Cerebellar nuclear complex (tissue), 1 donor: ENCODE measurements around the gene PRUNE1.

Source experiments
- DNase-seq, 2 experiments: peaks; one replicate each; lab custom pipeline; 2025; lab: John Stamatoyannopoulos, UW

PRUNE1 gene

DNA sequence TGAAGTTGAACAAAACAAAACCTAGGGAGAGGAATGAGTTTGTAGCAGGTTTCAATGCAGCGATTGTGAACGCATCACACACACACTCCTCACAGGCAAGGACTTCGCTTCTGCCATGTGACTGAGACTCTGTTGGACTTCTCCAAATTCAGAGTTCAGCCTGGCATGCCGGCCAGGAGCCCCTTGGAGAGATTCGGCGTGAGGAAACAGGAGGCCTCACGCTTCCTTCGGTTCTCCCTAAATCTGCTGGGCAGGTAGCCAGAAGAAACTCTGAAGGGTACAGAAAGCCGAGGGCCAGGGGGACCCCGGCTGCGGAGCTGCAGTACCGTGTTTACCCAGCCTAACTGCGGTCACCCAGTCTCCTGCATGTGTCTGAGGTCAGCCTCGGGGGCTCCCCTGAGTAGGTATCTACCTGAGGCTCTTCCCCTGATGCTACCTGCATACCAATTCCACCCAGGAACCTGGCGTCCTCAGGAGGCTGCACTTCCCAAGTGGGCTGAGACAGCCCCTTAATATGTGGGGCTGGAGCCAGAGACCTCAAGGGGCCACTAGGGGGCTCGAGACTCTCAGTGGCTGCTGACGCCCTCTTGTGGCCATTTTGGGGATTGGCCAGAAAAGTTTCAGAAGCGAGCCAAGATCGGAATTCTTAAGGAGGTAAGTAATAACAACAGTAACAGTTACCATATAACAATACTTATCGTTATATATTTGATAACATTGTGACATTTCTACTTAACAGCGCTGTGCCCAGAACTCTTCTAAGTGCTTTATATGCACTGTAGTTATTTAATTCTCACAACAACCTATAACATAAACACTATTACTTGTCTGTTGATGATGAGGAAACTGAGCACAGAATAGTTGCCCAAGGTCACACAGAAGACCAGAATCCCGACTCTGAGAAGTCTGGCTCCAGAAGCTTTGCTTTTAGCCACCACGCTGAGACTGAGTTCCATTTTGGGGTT is 28.9 kb upstream of the PRUNE1 start:
- peak in 1 of 2 experiments; percentile 71 for DNase-seq

DNA sequence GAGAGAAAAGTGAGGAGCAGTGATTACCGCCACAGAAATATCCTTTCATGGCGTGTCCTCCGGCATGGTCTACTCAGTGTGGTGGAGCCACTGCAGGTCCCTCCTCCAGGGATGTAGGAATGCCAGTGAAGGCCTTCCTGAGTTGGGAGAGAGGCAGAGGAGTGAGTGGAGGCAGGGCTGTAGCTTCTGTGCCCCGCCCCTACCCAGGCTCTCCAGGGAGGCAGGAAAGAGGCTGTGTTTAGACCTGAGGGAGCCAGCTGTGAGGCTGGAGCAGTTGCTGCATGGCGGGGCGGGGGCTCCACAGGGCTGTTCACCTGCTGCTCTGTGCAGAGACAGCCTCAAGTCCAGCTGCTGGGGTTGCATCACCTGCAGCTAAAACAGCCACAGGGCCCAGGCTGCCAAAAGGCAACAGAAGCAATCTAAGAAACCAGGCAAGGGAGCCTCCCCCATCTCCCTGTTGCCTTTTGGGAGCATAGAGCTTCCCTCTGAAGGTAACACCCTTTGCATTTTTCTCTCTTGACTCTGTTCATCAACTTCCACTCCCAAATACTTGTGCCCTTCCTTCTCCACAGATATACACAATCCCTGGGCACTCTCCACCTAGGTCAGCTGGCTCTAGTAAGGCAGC is 27.0 kb upstream of the PRUNE1 start:
- no peak for DNase-seq

DNA sequence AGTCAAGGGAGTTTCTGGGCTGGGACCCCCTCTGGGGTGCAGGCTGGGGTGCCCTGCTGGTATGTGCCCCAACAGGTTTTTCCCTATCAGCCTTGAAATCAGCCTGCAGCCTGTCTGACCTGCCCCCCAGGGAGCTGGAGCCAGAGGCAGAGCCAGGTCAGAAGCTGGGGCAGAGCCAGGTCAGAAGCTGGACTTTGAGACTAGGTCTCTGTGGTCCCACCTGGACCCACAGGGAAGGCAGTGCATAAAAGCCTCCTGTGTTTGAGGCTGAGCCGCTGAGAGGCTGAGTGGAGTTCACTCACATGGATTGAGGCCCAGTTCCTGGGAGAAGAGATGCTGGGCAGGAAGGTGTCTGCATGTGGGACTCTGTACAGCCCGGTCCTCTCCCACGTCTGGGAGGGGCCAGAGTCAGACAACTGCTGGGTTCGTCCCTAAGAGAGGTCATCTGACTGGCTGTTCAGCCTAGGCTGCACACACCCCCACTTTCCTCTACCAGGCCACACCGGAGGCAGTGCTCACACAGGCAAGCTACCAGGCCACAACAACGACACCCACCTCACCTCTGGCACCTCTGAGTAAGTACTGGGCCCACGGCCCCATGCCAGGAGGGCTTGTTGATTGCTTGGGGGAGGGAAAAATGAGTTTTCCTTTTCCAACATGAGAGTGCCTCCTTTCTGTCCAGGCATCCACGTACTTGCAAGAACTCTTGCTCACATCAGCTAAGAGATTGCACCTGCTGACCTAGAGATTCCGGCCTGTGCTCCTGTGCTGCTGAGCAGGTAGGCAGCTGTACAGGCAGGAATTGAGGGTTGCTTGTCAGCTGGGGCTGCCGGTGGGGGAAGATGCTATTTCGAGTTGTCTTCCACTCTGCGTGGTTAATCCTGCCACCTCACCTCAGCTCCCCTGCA is 26.2 kb upstream of the PRUNE1 start, which contains the start of gene ANXA9:
Gene ANXA9, plus strand, starts transcription at position 488 of the 908 bp plus-strand sequence. CDS start 814 bp downstream, outside the sequence.
- no peak for DNase-seq

DNA sequence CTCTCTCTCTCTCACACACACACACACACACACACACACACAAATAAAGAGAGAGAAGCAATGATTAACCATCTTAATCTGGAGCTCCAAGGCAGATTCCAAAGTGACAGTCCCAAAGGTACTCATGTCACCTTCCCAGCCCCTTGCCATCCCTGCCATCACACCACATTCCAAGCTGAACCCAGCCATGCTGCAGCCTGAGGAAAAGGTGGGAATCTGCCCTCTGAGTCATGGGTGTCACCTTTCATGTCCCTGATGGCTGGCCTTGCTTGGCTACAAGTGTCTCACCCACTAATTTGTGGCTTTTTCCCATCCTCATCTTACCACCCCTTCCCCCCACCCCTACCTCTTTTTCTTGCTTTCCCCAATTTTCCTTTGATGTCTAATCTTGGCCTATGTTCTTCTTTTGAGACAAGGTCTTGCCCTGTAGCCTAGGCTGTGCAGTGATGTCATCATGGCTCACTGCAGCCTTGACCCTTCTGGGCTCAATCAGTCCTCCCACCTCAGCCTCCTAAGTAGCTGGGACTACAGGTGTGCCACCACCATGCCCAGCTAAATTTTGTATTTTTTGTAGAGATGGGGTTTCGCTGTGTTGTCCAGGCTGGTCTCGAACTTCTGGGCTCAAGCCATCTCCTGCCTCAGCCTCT is 22.9 kb upstream of the PRUNE1 start:
- no peak for DNase-seq

DNA sequence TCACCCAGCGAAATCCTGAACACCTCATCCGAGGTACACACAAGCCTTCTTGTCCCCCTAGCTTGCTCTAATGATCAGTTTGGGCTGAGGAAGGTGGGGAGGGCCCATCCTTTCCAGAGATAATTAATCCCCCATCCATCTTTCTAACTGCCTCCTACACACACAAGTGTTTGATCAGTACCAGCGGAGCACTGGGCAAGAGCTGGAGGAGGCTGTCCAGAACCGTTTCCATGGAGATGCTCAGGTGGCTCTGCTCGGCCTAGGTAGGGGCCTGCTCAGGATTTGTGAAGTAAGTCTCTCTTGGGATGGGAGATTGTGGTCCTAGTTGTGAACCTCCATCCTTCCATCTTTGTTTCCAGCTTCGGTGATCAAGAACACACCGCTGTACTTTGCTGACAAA is 20.3 kb upstream of the PRUNE1 start:
- DNase-seq: no peak

DNA sequence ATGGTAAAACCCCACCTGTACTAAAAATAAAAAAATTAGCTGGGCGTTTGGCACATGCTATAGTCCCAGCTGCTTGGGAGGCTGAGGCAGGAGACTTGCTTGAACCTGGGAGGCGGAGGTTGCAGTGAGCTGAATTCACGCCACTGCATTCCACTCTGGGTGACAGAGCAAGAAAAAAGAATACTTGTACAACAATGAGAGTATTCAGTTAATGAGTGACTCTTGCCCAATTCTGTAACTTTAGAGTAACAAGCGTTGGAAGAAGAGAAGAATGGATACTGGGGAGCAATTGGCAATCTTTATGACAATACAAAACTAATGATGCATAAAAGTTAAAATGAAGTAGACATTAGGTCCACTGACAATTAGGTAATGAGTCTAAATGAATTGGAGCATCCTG is 15.6 kb upstream of the PRUNE1 start:
- no peak for DNase-seq

DNA sequence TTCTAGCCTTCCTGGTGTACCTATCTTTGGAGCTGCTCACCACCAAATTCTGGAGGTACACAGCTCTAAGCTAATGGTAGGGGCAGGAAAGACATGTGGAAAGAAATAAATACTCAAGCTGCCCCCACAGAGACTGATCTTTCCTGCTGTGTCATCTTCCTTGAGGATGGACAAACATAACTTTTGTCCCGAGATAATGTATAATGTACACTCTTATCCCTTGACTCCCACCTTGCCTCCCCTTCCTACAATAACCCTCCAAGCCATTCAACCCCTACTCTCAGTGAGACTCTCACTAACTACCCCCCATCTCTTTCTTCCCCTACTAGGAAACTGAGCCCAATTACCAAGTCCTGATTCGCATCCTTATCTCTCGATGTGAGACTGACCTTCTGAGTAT is 14.0 kb upstream of the PRUNE1 start:
- no peak for DNase-seq

DNA sequence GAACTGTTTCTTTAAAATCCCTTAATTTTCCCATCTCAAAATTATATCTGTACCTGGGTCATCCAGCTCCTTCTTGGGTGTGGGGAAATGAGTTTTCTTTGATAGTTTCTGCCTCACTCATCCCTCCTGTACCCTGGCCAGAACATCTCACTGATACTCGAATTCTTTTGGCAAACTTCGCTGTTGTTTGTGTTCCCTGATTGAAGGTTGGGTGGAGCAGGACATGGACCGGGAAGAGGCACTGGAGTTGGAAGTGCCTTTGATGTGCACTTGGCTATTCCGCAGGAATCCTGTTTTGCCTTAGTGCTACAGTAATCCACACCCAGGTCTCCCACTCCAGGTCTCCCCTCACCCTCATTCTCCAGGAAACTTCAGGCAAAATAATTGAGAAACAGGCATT is 12.8 kb upstream of the PRUNE1 start:
- no peak for DNase-seq

DNA sequence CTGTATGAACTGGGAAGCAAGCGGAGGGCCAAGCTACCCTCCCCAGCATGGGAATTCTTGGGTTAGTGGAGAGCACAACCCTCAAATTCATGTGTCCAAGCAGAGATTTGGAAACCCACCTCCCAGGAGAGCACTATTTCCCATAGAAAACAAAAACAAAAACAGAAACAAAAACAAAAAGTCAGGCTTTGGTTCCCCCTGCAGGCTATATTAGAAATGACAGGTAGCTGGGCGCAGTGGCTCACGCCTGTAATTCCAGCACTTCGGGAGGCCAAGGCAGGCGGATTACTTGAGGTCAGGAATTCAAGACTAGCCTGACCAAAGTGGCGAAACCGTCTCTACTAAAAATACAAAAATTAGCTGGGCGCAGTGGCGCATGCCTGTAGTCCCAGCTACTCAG is 12.4 kb upstream of the PRUNE1 start:
- no peak for DNase-seq

DNA sequence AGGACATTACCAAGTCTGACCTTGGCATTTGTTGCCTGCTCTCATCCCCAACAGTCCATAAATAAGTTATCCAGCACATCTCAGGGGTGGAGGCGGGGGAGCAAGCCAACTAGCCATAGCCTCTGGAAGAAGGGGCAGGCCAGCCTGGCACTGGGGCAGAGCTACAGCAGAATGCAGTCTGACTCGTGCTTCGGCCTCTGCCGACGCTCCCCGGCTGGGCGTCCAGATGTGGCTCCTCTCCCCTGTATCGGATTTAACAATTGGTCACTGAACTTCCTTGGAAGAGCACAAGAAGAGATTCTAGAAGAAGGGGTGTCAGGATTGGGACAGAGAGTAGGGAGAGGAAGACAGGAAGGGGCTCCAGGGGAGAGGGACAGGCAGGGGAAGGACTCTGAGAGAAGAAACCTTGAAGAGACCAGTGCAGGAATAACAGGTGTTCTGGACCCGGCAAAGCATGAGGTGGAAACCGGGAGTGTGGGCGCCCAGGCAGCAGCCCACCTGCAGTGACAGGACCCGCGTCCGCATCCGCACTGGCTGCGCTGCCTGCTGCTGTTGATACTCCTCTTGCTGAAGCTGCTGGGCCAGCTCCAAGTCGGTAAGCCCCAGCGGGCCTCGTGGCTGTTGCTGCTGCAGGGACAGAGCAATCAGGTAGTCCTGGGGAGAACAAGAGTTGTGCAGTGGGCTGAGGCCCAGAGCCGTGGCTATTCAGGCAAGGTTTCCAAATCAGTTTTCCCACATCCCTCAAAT is 10.9 kb upstream of the PRUNE1 start:
- no peak for DNase-seq

DNA sequence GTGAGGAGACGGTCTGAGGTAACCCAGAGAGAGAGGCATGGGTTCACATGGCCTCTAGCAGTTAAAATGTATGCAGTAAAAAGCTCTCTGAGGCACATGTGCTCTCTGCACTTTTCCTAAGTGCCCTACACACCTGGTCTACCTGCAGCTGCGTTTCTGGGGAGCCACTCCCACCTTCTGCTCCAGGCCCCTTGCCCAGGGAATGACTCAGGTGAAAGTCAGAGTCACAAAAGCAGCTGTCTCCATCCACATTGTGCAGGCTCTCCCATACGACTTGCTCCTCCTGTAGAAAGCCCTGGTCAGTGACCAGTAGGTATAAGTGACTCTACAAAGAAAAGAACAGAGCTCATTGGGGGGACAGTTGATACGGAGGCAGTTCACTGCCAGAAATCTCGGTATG is 10.3 kb upstream of the PRUNE1 start:
- DNase-seq: no peak

DNA sequence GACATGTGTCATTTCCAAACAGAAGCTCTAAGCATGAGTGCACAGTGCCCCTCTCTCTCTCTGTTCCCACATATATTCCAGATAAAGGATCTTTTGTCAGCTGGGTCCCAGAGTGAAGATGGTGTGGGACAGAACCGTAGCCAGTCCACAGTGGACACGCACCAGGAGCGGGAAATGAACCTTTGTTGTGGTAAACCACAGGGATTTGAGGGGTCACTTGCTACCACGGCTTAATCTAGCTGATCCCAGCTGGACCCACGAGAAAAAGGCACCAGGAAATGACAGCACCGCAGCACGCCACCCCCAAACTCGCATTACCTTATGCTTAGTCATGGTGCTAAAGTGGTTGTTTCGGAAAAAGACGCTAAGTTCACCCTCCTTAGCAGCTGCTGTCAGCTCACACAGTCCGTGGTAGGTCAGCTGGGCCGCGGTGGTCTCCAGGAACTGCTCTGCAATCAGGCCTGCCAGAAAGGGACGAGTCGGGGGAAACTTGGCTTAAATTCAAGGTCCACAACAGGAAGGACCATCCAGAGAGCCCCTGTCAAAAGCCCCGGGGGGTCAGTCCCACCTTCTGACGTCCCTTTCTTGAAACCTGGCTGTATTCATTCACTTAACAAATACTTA is 9.1 kb upstream of the PRUNE1 start:
- no peak for DNase-seq

DNA sequence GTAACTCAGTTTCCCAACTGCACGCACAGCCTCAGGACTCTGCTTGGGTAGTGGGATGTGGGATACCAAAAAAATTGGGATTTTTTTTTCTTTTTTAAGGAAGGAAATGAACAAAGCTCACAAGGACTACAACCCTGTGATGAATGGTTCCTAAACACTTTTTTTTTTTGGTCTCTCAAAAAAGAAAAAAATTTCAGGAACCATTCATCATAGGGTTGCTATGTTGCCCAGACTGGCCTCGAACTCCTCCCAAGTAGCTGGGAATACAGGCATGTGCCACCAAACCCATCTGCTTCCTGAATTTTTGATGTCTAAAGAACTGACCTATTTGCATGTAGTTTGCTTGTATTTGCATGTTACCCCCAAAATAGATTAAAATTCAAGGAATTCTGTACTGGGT is 8.3 kb upstream of the PRUNE1 start:
- DNase-seq: no peak

DNA sequence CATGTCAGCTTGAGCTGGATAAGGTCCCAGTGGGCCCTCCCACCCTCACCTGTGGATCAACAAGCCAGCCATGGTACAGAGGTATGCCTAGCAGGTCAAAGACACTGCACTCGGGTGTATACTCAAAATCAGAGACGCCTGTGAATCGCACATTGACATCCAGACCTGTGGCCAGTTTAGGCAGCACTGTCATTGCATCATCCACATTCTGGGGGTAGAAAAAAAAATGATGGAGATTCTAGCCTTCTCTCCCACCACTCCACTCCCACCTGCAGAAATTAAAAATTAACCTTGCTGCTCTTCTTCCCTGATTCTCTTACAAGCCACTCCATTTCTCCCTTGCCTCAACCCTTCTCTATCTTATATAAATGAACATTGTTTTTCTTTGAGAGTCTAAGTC is 7.8 kb upstream of the PRUNE1 start:
- DNase-seq: no peak

DNA sequence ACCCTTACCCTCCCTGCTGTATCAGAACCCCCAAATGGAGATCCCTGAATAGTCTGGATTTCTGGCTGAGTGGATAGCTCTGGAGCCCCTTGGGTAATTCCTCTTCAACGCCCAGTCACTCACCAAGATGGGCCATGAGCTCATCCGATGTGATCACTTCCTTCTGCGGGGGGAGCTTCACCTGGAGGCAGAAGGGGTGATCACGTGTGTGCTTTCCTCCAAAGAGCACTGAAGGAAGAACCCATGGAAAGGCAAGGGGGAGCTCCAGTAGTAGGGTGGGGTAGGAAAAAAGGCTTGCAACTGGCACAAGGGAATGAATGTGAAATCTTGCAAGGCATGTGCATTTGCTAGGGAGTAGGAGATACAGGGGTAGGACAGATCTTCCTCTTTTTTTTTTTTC is 6.6 kb upstream of the PRUNE1 start:
- no peak for DNase-seq

DNA sequence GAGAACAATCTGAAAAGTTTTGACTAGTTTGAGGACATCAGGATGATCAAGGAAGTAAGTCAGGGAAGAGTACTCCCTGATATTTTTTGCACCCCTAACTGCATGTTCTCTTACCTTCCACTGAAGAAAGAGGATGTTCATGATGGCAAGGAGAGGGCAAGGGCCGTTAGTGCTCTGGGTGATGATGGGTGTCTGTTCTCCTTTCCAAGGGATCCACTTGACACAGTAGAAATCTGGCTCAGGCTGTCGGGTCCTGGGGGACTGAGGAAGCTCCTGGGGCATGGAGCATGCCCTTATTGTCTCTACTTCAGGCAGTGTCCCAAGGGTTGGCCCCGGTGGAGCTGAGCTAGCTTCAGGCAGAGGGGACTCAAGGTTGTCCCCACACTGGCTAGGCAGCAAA is 6.2 kb upstream of the PRUNE1 start:
- DNase-seq: no peak

DNA sequence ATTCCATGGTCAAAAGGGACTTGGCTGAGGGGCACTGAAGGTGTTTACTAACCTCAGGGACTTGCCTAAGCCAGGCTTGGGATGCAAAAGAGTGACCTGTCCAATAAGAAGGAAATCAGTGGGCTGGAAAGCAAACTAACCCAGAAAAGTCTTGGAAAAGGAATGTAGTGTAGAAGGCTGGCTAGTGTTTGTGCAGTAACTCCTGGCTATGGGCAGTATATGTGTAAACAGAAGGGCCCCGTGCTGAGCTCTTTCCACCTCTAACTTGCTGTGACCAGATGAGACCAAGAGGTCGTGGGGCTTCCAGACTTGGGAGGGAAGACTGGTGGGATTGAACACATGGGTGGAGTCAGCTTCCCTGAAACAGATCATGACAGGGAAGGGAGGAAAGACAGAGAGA is 5.6 kb upstream of the PRUNE1 start:
- DNase-seq: no peak

DNA sequence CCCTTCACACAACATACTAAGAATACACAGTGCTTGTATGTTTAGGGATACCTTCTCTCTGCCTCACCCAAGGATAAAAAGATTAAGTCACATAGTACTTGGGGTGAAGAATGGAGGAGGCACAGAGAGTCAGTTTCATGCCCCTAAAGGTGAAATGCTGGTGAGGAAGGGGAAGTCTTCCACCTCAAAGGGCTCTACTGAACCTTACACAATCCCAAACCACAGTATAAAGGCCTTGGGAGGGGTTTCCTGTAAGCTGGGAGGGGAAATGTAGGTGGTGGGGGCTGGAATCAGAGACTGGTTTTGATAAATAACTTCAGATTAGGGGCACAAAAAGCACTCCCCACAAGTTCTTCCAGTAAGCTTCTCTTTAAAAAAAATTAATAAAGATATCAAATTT is 5.1 kb upstream of the PRUNE1 start:
- DNase-seq: no peak

DNA sequence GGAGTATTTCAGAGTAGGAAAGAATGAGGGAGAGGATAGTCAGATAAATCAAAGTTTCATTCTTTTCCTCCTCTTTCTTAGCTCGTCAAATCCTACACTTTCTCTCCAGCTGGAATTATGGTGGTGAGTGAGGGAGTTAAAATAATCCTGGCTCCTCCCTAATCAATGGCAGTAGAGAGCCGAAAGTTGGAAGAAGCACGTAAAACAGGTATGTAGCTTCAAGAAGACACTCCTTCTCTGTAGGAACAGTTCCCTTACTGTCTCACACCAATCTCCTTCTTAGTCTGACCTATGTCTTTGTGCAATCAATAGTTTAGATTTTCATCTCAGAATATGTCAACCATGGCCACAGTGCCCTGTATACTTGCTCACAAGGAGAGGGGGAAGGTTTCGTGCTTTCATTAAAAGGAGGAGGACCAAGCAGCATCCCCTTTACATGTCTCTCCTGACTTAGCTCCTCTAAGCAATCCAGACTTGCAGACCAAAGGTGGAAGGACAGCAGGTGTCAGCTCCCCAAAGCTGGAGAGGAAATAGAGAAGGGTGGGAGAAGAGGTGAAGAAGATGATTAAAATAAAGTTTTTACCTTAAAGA is 2.4 kb upstream of the PRUNE1 start:
- no peak for DNase-seq
